GM12873 (cell line): ENCODE data around the gene CCDC170.

ENCODE experiments used
- CTCF ChIP-seq: IDR thresholded peaks from 2 replicates; pipeline ENCODE4 v1.5.1; 2012; ENCODE audit warnings: low read depth, mild to moderate bottlenecking, moderate library complexity, low read length, control low read depth; ENCODE audit not compliant: insufficient read depth; ENCODE audit errors: missing control alignments

CCDC170 gene

GRCh38 chr6:151482290-151482689, 11.5 kb upstream of the CCDC170 start:
- TF ChIP-seq CTCF = no peak

GRCh38 chr6:151483994-151484393, 9.8 kb upstream of the CCDC170 start:
- TF ChIP-seq CTCF = no peak

GRCh38 chr6:151488226-151488625, 5.6 kb upstream of the CCDC170 start:
- TF ChIP-seq CTCF = no peak

- TF ChIP-seq CTCF = no peak
These were observed 2.8 kb upstream of the CCDC170 start for GRCh38 chr6:151490996-151491395.

GRCh38 chr6:151493161-151493803, 535 bp upstream of the CCDC170 start:
- TF ChIP-seq CTCF = no peak

GRCh38 chr6:151494235-151494935, 568 bp downstream of the CCDC170 start:
- TF ChIP-seq CTCF = no peak

GRCh38 chr6:151494936-151495320, 1.1 kb downstream of the CCDC170 start:
- TF ChIP-seq CTCF = no peak
